Effector memory CD8-positive, alpha-beta T cell (primary cell): ENCODE results near the gene DISC1.

Experiments
- ATAC-seq: fragments of 150-1000 bp; cut with Tn5 transposase; replicated peaks from 2 replicates; pipeline ENCODE4 v1.10.0; 2021; ENCODE audit warnings: mild to moderate bottlenecking, moderate library complexity
- DNase-seq, 3 experiments: peaks; one replicate each; pipeline ENCODE4 v3.0.0; 2021
- H3K27ac Mint-ChIP-seq, 2 donors: one replicate each; pipeline ENCODE4 v1.8.0; 2022; ENCODE audit warnings: mild to moderate bottlenecking in 2 of 2, mixed read lengths in 2 of 2, moderate library complexity in 2 of 2
- H3K27me3 Mint-ChIP-seq, 2 donors: one replicate each; pipeline ENCODE4 v1.8.0; 2022; ENCODE audit warnings: mixed read lengths in 2 of 2
- H3K36me3 Mint-ChIP-seq: one replicate; pipeline ENCODE4 v1.8.0; 2022; ENCODE audit warnings: mild to moderate bottlenecking, moderate library complexity, mixed read lengths; ENCODE audit not compliant: insufficient read depth
- H3K4me1 Mint-ChIP-seq, 2 donors: one replicate each; pipeline ENCODE4 v1.8.0; 2022; ENCODE audit warnings: low read depth in 2 of 2, mixed read lengths in 2 of 2
- H3K4me3 Mint-ChIP-seq, 2 donors: one replicate each; pipeline ENCODE4 v1.8.0; 2022; ENCODE audit warnings: mild to moderate bottlenecking in 2 of 2, mixed read lengths in 2 of 2, moderate library complexity in 2 of 2
- H3K9me3 Mint-ChIP-seq, 2 donors: one replicate each; pipeline ENCODE4 v1.8.0; 2022; ENCODE audit warnings: mixed read lengths in 2 of 2

Gene DISC1

DNA sequence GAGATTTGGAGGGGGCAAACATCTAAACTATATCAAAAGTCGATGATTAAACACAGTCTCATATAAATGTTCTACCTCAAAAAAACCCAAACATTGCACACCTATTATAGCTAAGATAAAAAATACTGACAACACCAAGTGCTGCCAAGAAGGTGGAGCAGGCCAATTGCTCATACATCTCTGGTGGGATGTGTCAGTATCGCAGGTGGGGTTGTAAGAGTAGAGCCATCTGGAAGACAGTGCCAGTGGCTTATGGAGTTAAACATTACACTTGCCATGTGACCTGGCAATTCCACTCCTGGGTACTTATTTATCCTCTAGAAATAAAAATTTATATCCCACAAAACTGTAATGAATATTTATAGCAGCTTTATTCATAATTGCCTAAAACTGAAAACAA lies 213.4 kb downstream of the DISC1 start:
- peaks cover 0 to 8% of the 10 kb centered on the region in 2 donors for H3K27me3 Mint-ChIP-seq
- peaks cover 3% of the 10 kb centered on the region for H3K36me3 Mint-ChIP-seq
- no peak overlapping the region for H3K27ac Mint-ChIP-seq
- no peak for DNase-seq
- no peak for ATAC-seq
- peaks cover 1 to 7% of the 10 kb centered on the region in 2 donors for H3K4me1 Mint-ChIP-seq
- H3K4me3 Mint-ChIP-seq, result no peak overlapping the region
- no peaks in the 10 kb centered on the region for H3K9me3 Mint-ChIP-seq

DNA sequence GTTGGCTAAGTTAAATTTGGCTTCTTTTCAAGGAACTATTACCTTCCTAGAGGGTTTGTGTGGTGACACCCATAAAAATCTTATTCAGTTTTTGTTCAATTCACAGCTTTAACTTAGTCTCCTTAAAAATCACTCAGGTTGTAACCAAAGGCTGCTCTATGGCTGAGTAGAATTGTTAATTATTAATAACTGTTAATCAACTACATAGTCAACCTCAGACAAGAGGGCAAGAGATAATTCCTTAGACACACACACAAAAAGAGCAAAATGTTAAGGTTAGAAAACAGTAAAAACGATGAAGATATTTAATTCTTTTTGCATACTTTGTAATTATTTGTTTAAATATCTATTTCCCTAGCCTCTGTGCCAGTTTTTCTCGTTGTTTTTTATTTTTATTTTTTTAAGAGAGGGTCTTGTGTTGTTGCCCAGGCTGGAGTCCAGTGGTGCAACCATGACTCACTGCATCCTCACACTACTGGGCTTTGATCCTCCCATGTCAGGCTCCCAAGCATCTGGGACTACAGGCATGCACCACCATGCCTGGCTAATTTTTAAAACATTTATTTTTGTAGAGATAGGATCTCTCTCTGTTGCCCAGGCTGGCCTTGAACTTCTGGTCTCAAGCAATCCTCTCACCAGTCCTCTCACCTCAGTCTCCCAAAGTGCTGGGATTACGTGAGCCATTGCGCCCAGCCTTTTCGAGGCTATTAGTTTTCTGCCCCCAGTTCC lies 215.2 kb downstream of the DISC1 start:
- Mint-ChIP-seq H3K27ac (no peak overlapping the region), H3K4me3 (no peak overlapping the region), H3K27me3 (peaks cover 0 to 12% of the 10 kb centered on the region in 2 donors), H3K4me1 (peaks cover 6 to 11% of the 10 kb centered on the region in 2 donors), H3K36me3 (peaks cover 1% of the 10 kb centered on the region), H3K9me3 (no peaks in the 10 kb centered on the region)
- DNase-seq (no peak), ATAC-seq (no peak)

DNA sequence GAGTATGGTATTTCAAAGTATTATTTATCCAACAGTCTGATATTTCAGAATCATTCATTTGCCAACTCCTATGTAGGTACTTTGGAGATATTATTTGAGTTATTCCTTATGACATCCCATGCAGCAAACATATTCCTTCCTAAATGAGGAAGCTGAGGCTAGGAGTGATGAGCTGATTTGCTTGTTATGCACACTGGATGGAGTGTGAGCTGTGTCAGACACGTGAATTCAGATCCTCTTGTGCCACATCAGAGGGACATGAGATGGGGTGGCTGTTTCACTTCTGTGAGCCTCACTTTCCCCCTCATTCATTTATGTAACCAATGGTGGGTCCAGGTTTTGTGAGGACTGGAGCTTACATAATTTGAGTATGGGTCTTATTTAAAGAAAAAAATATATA lies 215.9 kb downstream of the DISC1 start:
- no peak for ATAC-seq
- H3K36me3 Mint-ChIP-seq, result no peaks in the 10 kb centered on the region
- H3K27me3 Mint-ChIP-seq, result peaks cover 0 to 12% of the 10 kb centered on the region in 2 donors
- peaks cover 6 to 11% of the 10 kb centered on the region in 2 donors for H3K4me1 Mint-ChIP-seq
- no peak overlapping the region for H3K4me3 Mint-ChIP-seq
- DNase-seq, result no peak
- no peak overlapping the region for H3K27ac Mint-ChIP-seq
- H3K9me3 Mint-ChIP-seq, result no peaks in the 10 kb centered on the region

DNA sequence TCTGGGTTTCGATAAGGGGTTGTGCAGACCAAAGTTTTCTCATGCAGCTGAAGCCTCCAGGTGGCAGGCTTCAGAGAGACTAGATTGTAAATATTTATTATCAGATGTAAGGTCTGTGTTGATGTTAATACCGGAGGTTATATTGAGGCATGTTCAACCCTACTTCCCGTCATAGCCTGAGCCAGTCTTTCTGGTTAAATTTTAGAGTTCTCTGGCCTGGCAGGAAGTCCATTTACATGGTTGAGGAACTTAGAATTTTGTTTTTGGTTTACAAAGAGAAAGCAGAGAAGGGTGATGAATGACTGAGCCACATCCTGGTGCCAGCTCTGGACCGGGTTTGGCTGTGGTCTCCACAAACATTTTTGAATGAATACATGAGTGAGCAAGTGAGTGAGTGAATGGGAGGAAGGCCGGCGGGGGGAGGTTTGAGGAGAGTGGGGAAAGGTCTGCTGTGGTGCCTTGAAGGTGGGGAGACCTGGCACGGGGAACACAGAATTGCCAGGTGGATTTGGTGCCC lies 218.5 kb downstream of the DISC1 start:
- Mint-ChIP-seq H3K9me3 (no peaks in the 10 kb centered on the region), H3K36me3 (no peaks in the 10 kb centered on the region), H3K27ac (peak overlapping the region in 1 of 2 donors; percentile 33), H3K27me3 (peaks cover 0 to 12% of the 10 kb centered on the region in 2 donors), H3K4me3 (no peak overlapping the region), H3K4me1 (peaks cover 6 to 11% of the 10 kb centered on the region in 2 donors)
- DNase-seq, result no peak
- ATAC-seq, result no peak

DNA sequence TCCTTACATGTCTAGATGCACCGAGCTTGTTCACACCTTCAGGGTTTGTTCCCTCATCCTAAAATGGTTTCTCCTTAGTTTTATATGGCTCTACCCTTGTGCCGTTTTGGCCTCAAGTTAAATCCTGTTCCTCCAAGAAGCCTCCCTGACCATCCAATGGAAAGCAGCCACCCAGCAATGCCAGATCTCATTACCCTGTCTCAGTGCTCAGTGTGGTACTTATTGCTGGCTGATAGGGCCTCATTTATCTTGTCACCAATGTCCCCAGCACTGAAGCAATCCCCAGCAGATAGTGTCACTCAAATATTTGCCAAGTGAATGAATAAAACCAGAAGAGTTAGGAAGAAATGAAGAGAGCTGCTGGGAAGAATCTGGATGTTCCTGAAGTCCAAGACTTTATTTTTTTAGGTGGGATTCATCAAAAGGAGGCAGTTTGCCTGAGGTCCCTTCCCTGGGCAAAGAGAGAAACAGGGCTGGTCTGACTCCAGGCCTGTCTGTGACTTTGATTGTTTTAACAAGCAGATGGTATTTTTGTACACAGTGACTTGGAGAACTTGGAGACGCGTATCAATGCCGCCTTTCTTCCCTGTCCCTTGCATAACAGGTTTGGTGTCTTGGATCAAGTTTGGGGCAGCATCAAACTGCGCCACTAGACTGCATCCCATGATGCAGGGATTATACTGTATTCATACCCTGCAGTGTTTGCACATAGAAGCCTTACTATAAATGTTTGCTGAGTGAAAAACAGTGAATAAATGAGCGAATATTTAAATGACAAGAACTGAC lies 221.2 kb downstream of the DISC1 start:
- no peak overlapping the region for H3K27ac Mint-ChIP-seq
- H3K27me3 Mint-ChIP-seq, result peaks cover 0 to 12% of the 10 kb centered on the region in 2 donors
- peaks cover 6 to 11% of the 10 kb centered on the region in 2 donors for H3K4me1 Mint-ChIP-seq
- no peaks in the 10 kb centered on the region for H3K36me3 Mint-ChIP-seq
- H3K4me3 Mint-ChIP-seq, result no peak overlapping the region
- no peak for DNase-seq
- H3K9me3 Mint-ChIP-seq, result no peaks in the 10 kb centered on the region
- ATAC-seq, result no peak

DNA sequence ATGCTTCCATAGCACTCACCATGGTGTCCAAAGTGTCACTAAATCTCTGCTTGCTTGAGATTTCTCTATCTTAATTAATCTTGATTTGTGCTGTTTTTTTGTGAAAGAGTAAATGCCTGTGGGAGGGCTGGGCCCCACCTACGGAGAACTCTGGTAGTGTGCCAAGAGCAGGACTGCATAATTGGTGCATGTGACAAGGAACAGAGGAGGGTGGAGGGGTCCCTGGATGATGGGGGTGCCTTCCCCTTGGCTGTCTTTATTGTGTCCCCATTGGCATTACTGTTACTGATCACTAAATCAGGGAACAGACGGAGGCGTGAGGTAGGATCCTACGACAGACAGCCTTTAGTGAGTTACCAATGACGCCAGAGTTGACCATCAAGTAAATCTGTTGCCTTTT lies 223.4 kb downstream of the DISC1 start:
- no peak overlapping the region for H3K27ac Mint-ChIP-seq

DNA sequence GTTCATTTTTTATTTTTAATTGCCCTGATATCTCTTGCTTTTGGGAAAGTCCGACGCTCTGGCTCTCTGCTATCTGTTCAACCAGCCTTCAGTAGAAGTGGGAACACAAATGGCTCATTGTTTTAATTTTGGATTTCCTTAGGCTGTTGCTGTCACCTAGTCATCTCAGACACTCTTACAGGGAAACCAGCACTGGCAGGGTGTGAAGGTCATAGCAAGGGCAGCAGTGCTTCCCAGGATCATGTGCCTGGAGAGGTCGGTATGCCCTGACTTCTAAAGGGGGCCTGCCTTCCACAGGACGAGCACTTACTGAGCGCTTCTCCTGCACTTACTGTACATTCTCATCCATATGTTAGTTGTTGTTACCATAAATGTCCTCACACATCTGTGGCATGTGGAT lies 224.2 kb downstream of the DISC1 start:
- H3K9me3 Mint-ChIP-seq, result no peaks in the 10 kb centered on the region
- no peak overlapping the region for H3K27ac Mint-ChIP-seq
- peaks cover 0 to 2% of the 10 kb centered on the region in 2 donors for H3K4me1 Mint-ChIP-seq
- no peak for DNase-seq
- H3K4me3 Mint-ChIP-seq, result no peak overlapping the region
- H3K27me3 Mint-ChIP-seq, result no peaks in the 10 kb centered on the region
- no peak for ATAC-seq
- H3K36me3 Mint-ChIP-seq, result no peaks in the 10 kb centered on the region

More for the DNA sequence above, 223.4 kb downstream of the DISC1 start:
- Mint-ChIP-seq H3K4me1 (peaks cover 4 to 5% of the 10 kb centered on the region in 2 donors), H3K9me3 (no peaks in the 10 kb centered on the region), H3K27me3 (peaks cover 0 to 6% of the 10 kb centered on the region in 2 donors), H3K36me3 (no peaks in the 10 kb centered on the region), H3K4me3 (no peak overlapping the region)
- DNase-seq (no peak), ATAC-seq (no peak)

DNA sequence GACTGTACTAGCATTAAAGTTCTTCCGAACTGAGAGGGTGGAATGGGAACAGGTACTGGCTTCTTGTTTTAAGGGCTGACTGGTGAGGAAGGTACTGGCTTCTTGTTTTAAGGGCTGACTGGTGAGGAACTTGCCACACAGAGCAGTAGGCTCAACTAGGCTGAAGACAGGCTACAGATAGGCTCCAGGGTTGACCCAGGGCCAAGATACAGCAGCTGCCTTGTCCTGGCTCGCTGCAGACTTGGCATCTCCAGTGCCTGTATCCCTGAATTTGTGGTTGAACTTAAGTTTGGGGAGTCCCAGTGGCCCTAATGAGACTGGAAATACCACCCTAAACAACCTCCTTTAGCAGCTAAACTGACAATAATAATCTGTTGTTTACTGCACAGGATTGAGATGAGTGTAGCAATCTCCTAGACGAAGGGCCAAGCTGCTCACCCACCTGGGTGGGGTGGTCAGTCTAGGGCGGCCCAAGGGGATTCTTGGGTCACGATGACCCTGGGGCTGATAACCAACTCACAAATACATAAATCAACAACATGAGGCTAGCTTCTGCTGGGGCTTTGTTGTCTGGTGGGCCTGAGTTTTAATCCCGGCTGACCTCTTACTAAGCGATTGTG lies 227.1 kb downstream of the DISC1 start:
- H3K9me3 Mint-ChIP-seq, result no peaks in the 10 kb centered on the region
- no peaks in the 10 kb centered on the region for H3K27me3 Mint-ChIP-seq
- H3K36me3 Mint-ChIP-seq, result no peaks in the 10 kb centered on the region
- ATAC-seq, result no peak
- DNase-seq, result no peak
- no peaks in the 10 kb centered on the region for H3K4me1 Mint-ChIP-seq
- no peak overlapping the region for H3K27ac Mint-ChIP-seq
- H3K4me3 Mint-ChIP-seq, result no peak overlapping the region

DNA sequence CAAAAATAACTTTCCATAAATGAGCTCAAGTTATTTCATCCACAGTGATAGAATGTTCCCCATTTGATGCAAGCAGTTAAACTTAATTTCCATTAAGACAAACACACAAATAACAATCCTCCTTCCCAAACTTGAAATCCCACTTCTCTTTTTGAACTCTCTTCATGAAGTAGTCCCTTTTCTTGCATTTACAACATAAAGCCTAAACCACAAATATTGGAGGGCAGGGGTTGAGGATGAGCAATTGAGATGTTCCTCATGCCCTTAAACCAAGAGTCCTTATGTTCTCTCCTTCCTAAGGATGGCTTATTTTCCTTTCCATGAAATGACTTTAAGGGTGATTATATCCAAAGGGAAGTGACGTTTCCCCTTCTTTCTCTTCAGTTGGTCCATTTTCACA lies 228.8 kb downstream of the DISC1 start:
- ATAC-seq, result no peak

DNA sequence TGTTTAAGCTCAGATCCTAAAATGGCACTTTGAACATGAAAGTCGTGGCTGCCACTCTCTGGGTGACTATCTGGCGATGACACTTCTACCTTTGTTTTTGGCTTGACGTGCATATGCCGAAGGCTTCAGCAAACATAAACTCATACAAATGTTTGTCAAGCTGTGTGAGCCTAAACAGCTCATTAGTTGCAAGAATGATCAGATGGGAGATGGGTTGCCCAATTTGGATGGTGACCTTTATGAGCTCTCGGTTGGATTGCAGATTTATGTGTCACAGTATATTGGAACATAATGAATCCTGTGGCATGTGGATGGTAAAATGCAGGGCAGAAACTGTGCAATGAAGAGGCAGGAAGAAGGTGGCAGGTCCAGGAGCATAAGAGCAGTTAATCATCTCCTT lies 229.3 kb downstream of the DISC1 start:
- no peak for DNase-seq
- H3K9me3 Mint-ChIP-seq, result no peaks in the 10 kb centered on the region
- H3K4me1 Mint-ChIP-seq, result peaks cover 0 to 4% of the 10 kb centered on the region in 2 donors
- no peaks in the 10 kb centered on the region for H3K36me3 Mint-ChIP-seq
- no peaks in the 10 kb centered on the region for H3K27me3 Mint-ChIP-seq
- no peak for ATAC-seq
- H3K4me3 Mint-ChIP-seq, result no peak overlapping the region
- no peak overlapping the region for H3K27ac Mint-ChIP-seq

More for the DNA sequence above, 228.8 kb downstream of the DISC1 start:
- H3K27ac Mint-ChIP-seq, result no peak overlapping the region
- H3K4me1 Mint-ChIP-seq, result no peaks in the 10 kb centered on the region
- no peaks in the 10 kb centered on the region for H3K27me3 Mint-ChIP-seq
- H3K9me3 Mint-ChIP-seq, result no peaks in the 10 kb centered on the region
- no peaks in the 10 kb centered on the region for H3K36me3 Mint-ChIP-seq
- no peak overlapping the region for H3K4me3 Mint-ChIP-seq
- DNase-seq, result no peak

DNA sequence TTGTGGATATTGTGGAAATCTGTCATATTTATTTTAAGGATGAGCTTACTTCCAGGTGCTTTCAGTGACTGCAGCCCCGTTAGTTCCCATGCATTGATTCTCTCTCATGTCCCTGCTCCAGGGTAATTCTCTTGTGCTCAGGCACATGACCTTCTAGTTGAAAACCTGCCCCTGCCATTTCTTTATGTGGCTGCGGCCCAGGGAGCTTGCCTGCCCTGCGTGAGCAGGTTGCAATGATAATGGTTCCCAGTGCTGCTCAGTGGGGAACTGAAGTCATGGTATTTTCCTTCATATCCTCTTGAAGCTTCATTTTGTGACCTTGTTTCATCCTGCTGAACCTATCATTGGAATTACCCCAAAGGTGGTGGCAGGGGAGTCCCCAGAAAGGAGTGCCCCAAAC lies 229.8 kb downstream of the DISC1 start:
- DNase-seq (no peak), ATAC-seq (no peak)
- Mint-ChIP-seq H3K4me1 (peaks cover 0 to 4% of the 10 kb centered on the region in 2 donors), H3K27ac (no peak overlapping the region), H3K27me3 (no peaks in the 10 kb centered on the region), H3K9me3 (no peaks in the 10 kb centered on the region), H3K36me3 (no peaks in the 10 kb centered on the region), H3K4me3 (no peak overlapping the region)

DNA sequence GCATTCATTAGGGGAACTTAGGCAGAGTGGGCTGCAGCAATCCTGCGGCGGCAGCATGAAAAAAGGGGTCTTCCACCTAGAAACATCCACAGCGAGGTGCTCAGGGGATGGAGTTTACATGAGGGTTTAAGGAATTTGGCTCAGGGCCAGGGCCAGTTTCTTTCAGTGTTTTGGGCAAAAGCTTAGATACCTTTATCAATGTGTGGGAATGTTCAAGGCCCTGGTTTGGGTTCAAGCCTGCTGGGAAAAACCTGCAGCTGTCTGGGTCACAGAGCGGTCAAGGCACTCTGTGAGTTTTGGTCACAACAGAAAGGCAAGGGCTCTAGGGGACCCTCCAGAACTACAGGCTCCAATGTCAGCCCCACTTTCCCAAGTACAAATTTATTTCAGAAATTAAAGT lies 230.3 kb downstream of the DISC1 start:
- Mint-ChIP-seq H3K4me3 (no peak overlapping the region), H3K27me3 (no peaks in the 10 kb centered on the region), H3K27ac (no peak overlapping the region), H3K4me1 (peaks cover 0 to 6% of the 10 kb centered on the region in 2 donors), H3K36me3 (no peaks in the 10 kb centered on the region), H3K9me3 (no peaks in the 10 kb centered on the region)
- DNase-seq (no peak), ATAC-seq (no peak)

DNA sequence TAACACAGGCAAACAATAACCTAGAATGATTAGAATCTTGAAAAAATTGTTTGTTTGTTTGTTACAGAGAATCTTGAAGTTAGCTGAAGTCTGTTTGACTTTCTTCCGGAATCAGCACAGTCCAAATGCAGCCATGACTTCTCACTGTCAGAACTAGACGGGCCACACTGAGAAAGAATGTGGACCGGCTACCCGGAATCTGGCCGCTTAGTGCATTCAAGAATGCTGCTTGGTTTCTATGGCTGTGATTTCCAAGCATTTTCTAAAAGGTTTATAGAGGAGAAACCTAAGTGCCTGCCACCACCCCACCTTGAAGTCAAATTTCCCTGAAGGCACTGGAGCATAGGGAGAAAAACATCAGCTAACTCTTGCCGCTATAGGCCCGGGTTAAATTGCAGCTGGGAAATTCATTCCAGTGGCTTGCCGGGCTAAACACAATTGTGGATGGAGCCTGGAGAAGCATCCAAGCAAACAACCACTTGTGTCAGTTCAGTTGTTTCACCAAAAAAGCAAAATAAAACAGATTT lies 231.1 kb downstream of the DISC1 start:
- Mint-ChIP-seq H3K36me3 (no peaks in the 10 kb centered on the region), H3K9me3 (no peaks in the 10 kb centered on the region), H3K4me3 (no peak overlapping the region), H3K27ac (no peak overlapping the region), H3K4me1 (peaks cover 0 to 6% of the 10 kb centered on the region in 2 donors), H3K27me3 (no peaks in the 10 kb centered on the region)
- ATAC-seq (no peak), DNase-seq (no peak)
